ENCODE results near the gene IGFBP4. TPM values are rescaled to one million over a fixed set of nuclear protein-coding genes. Genes with fewer than 3 reads are reported as not detected.

Gene IGFBP4
- total and polyA plus RNA-seq, 10 of the 15 experiments (the other 5 are each of a cell fraction or from before 2014, with no cell fraction given), result 2.4 to 22.3 (median 6.6) TPM

DNA sequence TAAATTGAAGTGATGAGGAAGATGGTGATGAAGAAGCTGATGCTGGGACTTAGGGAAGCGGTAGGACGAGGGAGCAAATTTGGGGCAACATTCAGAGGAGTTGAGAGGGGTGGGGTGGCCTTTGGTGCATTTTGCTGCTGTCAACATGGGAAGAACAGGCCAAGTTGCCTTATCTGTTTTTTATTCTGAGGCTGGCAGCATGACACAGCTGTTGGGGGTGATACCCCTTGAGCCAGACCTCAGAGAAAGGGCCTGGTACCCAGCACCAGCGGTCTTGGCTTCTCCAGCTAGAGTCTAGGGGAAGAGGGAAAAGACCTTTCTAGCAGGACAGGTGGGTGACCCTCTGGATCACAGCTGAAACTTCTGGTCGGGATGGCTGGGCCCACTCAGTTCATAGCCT is 4.6 kb downstream of the IGFBP4 start (continued):
- TF ChIP-seq, protein P1, sequence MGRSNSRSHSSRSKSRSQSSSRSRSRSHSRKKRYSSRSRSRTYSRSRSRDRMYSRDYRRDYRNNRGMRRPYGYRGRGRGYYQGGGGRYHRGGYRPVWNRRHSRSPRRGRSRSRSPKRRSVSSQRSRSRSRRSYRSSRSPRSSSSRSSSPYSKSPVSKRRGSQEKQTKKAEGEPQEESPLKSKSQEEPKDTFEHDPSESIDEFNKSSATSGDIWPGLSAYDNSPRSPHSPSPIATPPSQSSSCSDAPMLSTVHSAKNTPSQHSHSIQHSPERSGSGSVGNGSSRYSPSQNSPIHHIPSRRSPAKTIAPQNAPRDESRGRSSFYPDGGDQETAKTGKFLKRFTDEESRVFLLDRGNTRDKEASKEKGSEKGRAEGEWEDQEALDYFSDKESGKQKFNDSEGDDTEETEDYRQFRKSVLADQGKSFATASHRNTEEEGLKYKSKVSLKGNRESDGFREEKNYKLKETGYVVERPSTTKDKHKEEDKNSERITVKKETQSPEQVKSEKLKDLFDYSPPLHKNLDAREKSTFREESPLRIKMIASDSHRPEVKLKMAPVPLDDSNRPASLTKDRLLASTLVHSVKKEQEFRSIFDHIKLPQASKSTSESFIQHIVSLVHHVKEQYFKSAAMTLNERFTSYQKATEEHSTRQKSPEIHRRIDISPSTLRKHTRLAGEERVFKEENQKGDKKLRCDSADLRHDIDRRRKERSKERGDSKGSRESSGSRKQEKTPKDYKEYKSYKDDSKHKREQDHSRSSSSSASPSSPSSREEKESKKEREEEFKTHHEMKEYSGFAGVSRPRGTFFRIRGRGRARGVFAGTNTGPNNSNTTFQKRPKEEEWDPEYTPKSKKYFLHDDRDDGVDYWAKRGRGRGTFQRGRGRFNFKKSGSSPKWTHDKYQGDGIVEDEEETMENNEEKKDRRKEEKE (IDR thresholded peaks at IDR 0.05), result no peak
- TF ChIP-seq ELK1 (IDR thresholded peaks at IDR 0.05; ENCODE audit: low read depth, low read length), result no peak
- TF ChIP-seq, protein P2, sequence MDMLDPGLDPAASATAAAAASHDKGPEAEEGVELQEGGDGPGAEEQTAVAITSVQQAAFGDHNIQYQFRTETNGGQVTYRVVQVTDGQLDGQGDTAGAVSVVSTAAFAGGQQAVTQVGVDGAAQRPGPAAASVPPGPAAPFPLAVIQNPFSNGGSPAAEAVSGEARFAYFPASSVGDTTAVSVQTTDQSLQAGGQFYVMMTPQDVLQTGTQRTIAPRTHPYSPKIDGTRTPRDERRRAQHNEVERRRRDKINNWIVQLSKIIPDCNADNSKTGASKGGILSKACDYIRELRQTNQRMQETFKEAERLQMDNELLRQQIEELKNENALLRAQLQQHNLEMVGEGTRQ (IDR thresholded peaks at IDR 0.05; ENCODE audit: borderline replicate concordance, low read depth, low read length), result no peak
- TF ChIP-seq IRF4 (IDR thresholded peaks at IDR 0.05; ENCODE audit: low read depth, low read length), result no peak
- no peak for TF ChIP-seq RAD51 (IDR thresholded peaks at IDR 0.05)
- TF ChIP-seq, protein P3, sequence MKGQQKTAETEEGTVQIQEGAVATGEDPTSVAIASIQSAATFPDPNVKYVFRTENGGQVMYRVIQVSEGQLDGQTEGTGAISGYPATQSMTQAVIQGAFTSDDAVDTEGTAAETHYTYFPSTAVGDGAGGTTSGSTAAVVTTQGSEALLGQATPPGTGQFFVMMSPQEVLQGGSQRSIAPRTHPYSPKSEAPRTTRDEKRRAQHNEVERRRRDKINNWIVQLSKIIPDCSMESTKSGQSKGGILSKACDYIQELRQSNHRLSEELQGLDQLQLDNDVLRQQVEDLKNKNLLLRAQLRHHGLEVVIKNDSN (IDR thresholded peaks at IDR 0.05; ENCODE audit: borderline replicate concordance, extremely low read length, insufficient read depth, low read depth, low read length), result no peak
